HG03571 (cell line): ENCODE results near the gene FBH1.
"Not testable (repeated sequence)": the region's sequence is repeated elsewhere in the genome, so short reads cannot be mapped to it uniquely, and the experiment has no call there.

Experiments used
- ATAC-seq: cut with Tn5 transposase; IDR thresholded peaks from one replicate; pipeline ENCODE4 v1.9.1; 2021; ENCODE audit not compliant: unreplicated experiment

FBH1 gene

GRCh38 chr10:5902511-5903274 is 12.7 kb downstream of the FBH1 start:
- ATAC-seq = no peak

GRCh38 chr10:5903563-5903962 is 13.5 kb downstream of the FBH1 start:
- ATAC-seq = no peak

- peak; percentile 94 for ATAC-seq
Measured at GRCh38 chr10:5904227-5904626, 14.2 kb downstream of the FBH1 start.

GRCh38 chr10:5905854-5906507 is 15.9 kb downstream of the FBH1 start:
- ATAC-seq = no peak

- ATAC-seq = no peak
Measured at GRCh38 chr10:5906651-5907050, 16.6 kb downstream of the FBH1 start.

GRCh38 chr10:5908676-5909075 is 18.6 kb downstream of the FBH1 start:
- not testable (repeated sequence) for ATAC-seq

GRCh38 chr10:5910323-5911100 is 20.5 kb downstream of the FBH1 start:
- ATAC-seq = no peak

GRCh38 chr10:5911670-5912069 is 21.6 kb downstream of the FBH1 start:
- ATAC-seq = no peak

GRCh38 chr10:5913736-5914135 is 23.7 kb downstream of the FBH1 start:
- no peak for ATAC-seq

- no peak for ATAC-seq
Measured at GRCh38 chr10:5915451-5915850, 25.4 kb downstream of the FBH1 start.

- no peak for ATAC-seq
Measured at GRCh38 chr10:5917305-5917704, 27.3 kb downstream of the FBH1 start.

- ATAC-seq = no peak
Measured at GRCh38 chr10:5918763-5919162, 28.7 kb downstream of the FBH1 start.

GRCh38 chr10:5919568-5919967 is 29.5 kb downstream of the FBH1 start:
- ATAC-seq = no peak

GRCh38 chr10:5921746-5922145 is 31.7 kb downstream of the FBH1 start:
- no peak for ATAC-seq

- ATAC-seq = no peak
Measured at GRCh38 chr10:5924889-5925288, 34.8 kb downstream of the FBH1 start.

- ATAC-seq = no peak
Measured at GRCh38 chr10:5927306-5927705, 37.3 kb downstream of the FBH1 start.

GRCh38 chr10:5929442-5929841 is 39.4 kb downstream of the FBH1 start:
- no peak for ATAC-seq

GRCh38 chr10:5930272-5930671 is 40.2 kb downstream of the FBH1 start:
- ATAC-seq = no peak

GRCh38 chr10:5932345-5932744 is 42.3 kb downstream of the FBH1 start:
- ATAC-seq = no peak

GRCh38 chr10:5933909-5934546 is 44.0 kb downstream of the FBH1 start:
- ATAC-seq = no peak

GRCh38 chr10:5935628-5936027 is 45.6 kb downstream of the FBH1 start:
- no peak for ATAC-seq
